ENCODE measurements around the gene PCBP3. TPM values are rescaled to one million over a fixed set of nuclear protein-coding genes. Genes with fewer than 3 reads are reported as not detected.
"Not testable (repeated sequence)": the region's sequence is repeated elsewhere in the genome, so short reads cannot be mapped to it uniquely, and the experiment has no call there.

The PCBP3 gene
- total RNA-seq, 6 experiments from 2014 or later, result 0.37 to 1.5 (median 0.69) TPM

GRCh38 chr21:45951676-45952075 lies 308.2 kb downstream of the PCBP3 start:
- TF ChIP-seq CTCF (IDR thresholded peaks at IDR 0.05) (no peak), POLR2A (IDR thresholded peaks at IDR 0.05) (no peak)
- Histone ChIP-seq H3K27me3 (no peaks in the 10 kb centered on the region), H3K9me3 (no peaks in the 10 kb centered on the region), H3K27ac (no peak overlapping the region), H3K36me3 (no peaks in the 10 kb centered on the region), H3K4me1 (no peaks in the 10 kb centered on the region), H3K4me3 (no peak overlapping the region)
- intact Hi-C loops (cut with DNase I), result no loop called here
- WGBS (ENCODE audit: insufficient coverage, low coverage, low lambda C conversion rate, missing lambda C conversion rate), result 47% methylated on average over 8 of the region's 15 CpGs
- ATAC-seq (no peak), DNase-seq (no peak)

DNA sequence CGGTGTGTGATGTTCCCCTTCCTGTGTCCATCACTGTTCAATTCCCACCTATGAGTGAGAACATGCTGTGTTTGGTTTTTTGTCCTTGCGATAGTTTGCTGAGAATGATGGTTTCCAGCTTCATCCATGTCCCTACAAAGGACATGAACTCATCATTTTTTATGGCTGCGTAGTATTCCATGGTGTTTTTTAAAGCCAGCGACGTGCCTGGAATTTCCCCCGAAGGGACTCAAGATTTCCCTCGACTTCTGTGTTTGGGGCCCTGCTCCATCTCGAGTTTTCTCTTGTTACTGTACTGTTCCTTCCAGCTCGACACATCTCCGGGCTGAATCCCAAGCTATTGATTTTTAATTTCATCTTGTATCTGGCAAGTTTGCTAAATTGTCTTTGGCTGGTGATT lies 309.0 kb downstream of the PCBP3 start:
- H3K27me3 ChIP-seq; H3K9me3 ChIP-seq; H3K27ac ChIP-seq; intact Hi-C loops (cut with DNase I); DNase-seq; H3K36me3 ChIP-seq; ATAC-seq; H3K4me3 ChIP-seq; H3K4me1 ChIP-seq: not testable (repeated sequence)
- 80% methylated on average over 8 of the region's 10 CpGs for WGBS (ENCODE audit: insufficient coverage, low coverage, low lambda C conversion rate, missing lambda C conversion rate)

DNA sequence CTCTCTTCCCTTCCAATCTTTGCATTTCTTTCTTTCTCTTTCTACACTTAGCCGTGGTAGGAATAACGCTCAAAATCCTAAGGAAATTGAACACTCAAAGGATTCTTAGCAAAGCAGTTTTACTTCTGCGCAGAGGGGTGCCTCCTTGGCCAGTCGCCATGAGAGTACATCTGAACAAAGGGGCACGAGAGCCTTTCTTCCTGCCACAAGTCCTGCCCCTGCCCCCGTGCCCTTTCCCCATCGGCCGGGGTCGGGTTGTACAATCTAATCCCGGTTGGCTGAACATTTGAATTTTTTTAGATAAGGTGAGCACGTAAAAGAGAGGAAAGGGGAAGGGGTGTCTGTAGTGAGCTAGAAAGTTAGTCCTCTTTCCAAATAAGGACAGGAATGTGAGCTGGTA lies 309.4 kb downstream of the PCBP3 start:
- intact Hi-C loops (cut with DNase I), result no loop called here
- DNase-seq (no peak), ATAC-seq (no peak)
- Histone ChIP-seq H3K27me3 (no peaks in the 10 kb centered on the region), H3K36me3 (no peaks in the 10 kb centered on the region), H3K9me3 (no peaks in the 10 kb centered on the region), H3K27ac (no peak overlapping the region), H3K4me3 (no peak overlapping the region), H3K4me1 (no peaks in the 10 kb centered on the region)
- WGBS (ENCODE audit: insufficient coverage, low coverage, low lambda C conversion rate, missing lambda C conversion rate), result 60% methylated on average over 11 of the region's 11 CpGs
- TF ChIP-seq CTCF (IDR thresholded peaks at IDR 0.05) (no peak), POLR2A (IDR thresholded peaks at IDR 0.05) (no peak)

- H3K27me3 ChIP-seq, result no peaks in the 10 kb centered on the region
- DNase-seq (no peak), ATAC-seq (no peak)
- no peaks in the 10 kb centered on the region for H3K9me3 ChIP-seq
- TF ChIP-seq POLR2A (IDR thresholded peaks at IDR 0.05), result no peak
- TF ChIP-seq CTCF (IDR thresholded peaks at IDR 0.05), result no peak
- WGBS (ENCODE audit: insufficient coverage, low coverage, low lambda C conversion rate, missing lambda C conversion rate), result 58% methylated on average over 12 of the region's 12 CpGs
- no peak overlapping the region for H3K27ac ChIP-seq
- H3K4me3 ChIP-seq, result no peak overlapping the region
- intact Hi-C loops (cut with DNase I), result no loop called here
- no peaks in the 10 kb centered on the region for H3K36me3 ChIP-seq
- no peaks in the 10 kb centered on the region for H3K4me1 ChIP-seq
Measured at GRCh38 chr21:45954261-45954660, 310.7 kb downstream of the PCBP3 start.

DNA sequence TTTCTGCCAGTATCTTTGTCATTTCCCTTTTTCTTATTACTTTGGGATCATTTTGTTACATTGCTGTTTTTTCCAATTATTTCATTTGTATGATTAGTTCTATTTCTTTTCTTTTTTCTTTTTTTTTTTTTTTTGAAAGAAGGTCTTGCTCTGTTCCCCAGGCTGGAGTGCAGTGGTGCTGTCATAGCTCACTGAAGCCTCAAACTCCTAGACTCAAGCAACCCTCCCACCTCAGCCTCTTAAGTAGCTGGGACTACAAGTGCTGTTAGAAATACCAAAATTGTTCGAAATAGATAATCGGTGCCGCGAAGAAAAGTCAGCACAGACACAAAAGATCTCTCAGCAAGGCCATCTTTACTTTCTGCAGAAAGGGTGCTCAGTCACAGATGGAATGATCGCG lies 311.4 kb downstream of the PCBP3 start:
- ATAC-seq, result no peak
- Histone ChIP-seq H3K9me3 (no peaks in the 10 kb centered on the region), H3K27me3 (no peaks in the 10 kb centered on the region), H3K4me3 (no peak overlapping the region), H3K27ac (no peak overlapping the region), H3K36me3 (no peaks in the 10 kb centered on the region), H3K4me1 (no peaks in the 10 kb centered on the region)
- intact Hi-C loops (cut with DNase I), result no loop called here
- 72% methylated on average over 6 of the region's 6 CpGs for whole genome bisulfite sequencing (ENCODE audit: insufficient coverage, low coverage, low lambda C conversion rate, missing lambda C conversion rate)
- TF ChIP-seq POLR2A (IDR thresholded peaks at IDR 0.05) (no peak), CTCF (IDR thresholded peaks at IDR 0.05) (no peak)
- no peak for DNase-seq

Measured in right lobe of liver (tissue), 6 donors.